ENCODE data around the gene FIP1L1. TPM values are rescaled to one million over a fixed set of nuclear protein-coding genes. Genes with fewer than 3 reads are reported as not detected.

FIP1L1 gene
- total RNA-seq, 3 donors from 2014 or later (not counting 1 experiment from before 2014, with no cell fraction given): 76.2 to 94.0 (median 85.6) TPM

- DNase-seq: no peak
- 100% methylated on average over 1 of the region's 2 CpGs for WGBS (ENCODE audit: insufficient coverage)
- no peaks in the 10 kb centered on the region for H3K9me3 ChIP-seq (ENCODE audit: control insufficient read depth, insufficient read depth, low read length)
- H3K27me3 ChIP-seq (ENCODE audit: control insufficient read depth, insufficient read depth, low read length): no peaks in the 10 kb centered on the region
- Mint-ChIP-seq H3K27me3 (ENCODE audit: low read depth in 2 of 2) (no peaks in the 10 kb centered on the region), H3K4me1 (no peaks in the 10 kb centered on the region), H3K4me3 (no peak overlapping the region), H3K27ac (no peak overlapping the region), H3K36me3 (no peaks in the 10 kb centered on the region), H3K9me3 (no peaks in the 10 kb centered on the region)
- no peaks in the 10 kb centered on the region for H3K4me1 ChIP-seq (ENCODE audit: control insufficient read depth, insufficient read depth, low read length)
- no peak overlapping the region for H3K4me3 ChIP-seq (ENCODE audit: low read length)
- no peak for ATAC-seq
- intact Hi-C loops (cut with micrococcal nuclease): no loop called here
- no peak overlapping the region for H3K27ac ChIP-seq (ENCODE audit: low read length)
- TF ChIP-seq CTCF (IDR thresholded peaks at IDR 0.05): no peak
- H3K36me3 ChIP-seq (ENCODE audit: control insufficient read depth, insufficient read depth, low read length): peaks cover 48% of the 10 kb centered on the region
Measured at GRCh38 chr4:53461244-53461643, 83.8 kb downstream of the FIP1L1 start.

GRCh38 chr4:53463340-53463739 lies 85.9 kb downstream of the FIP1L1 start:
- no peak for TF ChIP-seq CTCF (IDR thresholded peaks at IDR 0.05)
- no peak for DNase-seq
- Histone ChIP-seq H3K4me1 (ENCODE audit: control insufficient read depth, insufficient read depth, low read length) (no peaks in the 10 kb centered on the region), H3K27me3 (ENCODE audit: control insufficient read depth, insufficient read depth, low read length) (no peaks in the 10 kb centered on the region), H3K4me3 (ENCODE audit: low read length) (no peak overlapping the region), H3K9me3 (ENCODE audit: control insufficient read depth, insufficient read depth, low read length) (peaks cover 4% of the 10 kb centered on the region), H3K36me3 (ENCODE audit: control insufficient read depth, insufficient read depth, low read length) (peaks cover 39% of the 10 kb centered on the region), H3K27ac (ENCODE audit: low read length) (no peak overlapping the region)
- H3K36me3 Mint-ChIP-seq: peaks cover 12% of the 10 kb centered on the region
- H3K4me3 Mint-ChIP-seq: no peak overlapping the region
- H3K4me1 Mint-ChIP-seq: no peaks in the 10 kb centered on the region
- peaks cover 4 to 6% of the 10 kb centered on the region in 2 donors for H3K9me3 Mint-ChIP-seq
- no peaks in the 10 kb centered on the region for H3K27me3 Mint-ChIP-seq (ENCODE audit: low read depth in 2 of 2)
- intact Hi-C loops (cut with micrococcal nuclease): no loop called here
- WGBS (ENCODE audit: insufficient coverage): 96% methylated on average over 4 of the region's 5 CpGs
- H3K27ac Mint-ChIP-seq: no peak overlapping the region
- no peak for ATAC-seq

- WGBS (ENCODE audit: insufficient coverage): 97% methylated on average over 2 of the region's 2 CpGs
Measured at GRCh38 chr4:53465281-53465680, 87.8 kb downstream of the FIP1L1 start.

More at GRCh38 chr4:53465281-53465680, 87.8 kb downstream of the FIP1L1 start:
- intact Hi-C loops (cut with micrococcal nuclease): no loop called here
- DNase-seq (no peak), ATAC-seq (no peak)
- no peaks in the 10 kb centered on the region for H3K4me1 Mint-ChIP-seq
- H3K27me3 Mint-ChIP-seq (ENCODE audit: low read depth in 2 of 2): no peaks in the 10 kb centered on the region
- Histone ChIP-seq H3K4me3 (ENCODE audit: low read length) (no peak overlapping the region), H3K9me3 (ENCODE audit: control insufficient read depth, insufficient read depth, low read length) (peaks cover 4% of the 10 kb centered on the region), H3K36me3 (ENCODE audit: control insufficient read depth, insufficient read depth, low read length) (peaks cover 22% of the 10 kb centered on the region), H3K27ac (ENCODE audit: low read length) (no peak overlapping the region), H3K27me3 (ENCODE audit: control insufficient read depth, insufficient read depth, low read length) (no peaks in the 10 kb centered on the region), H3K4me1 (ENCODE audit: control insufficient read depth, insufficient read depth, low read length) (no peaks in the 10 kb centered on the region)
- no peak for TF ChIP-seq CTCF (IDR thresholded peaks at IDR 0.05)
- peaks cover 22% of the 10 kb centered on the region for H3K36me3 Mint-ChIP-seq
- peaks cover 5 to 12% of the 10 kb centered on the region in 2 donors for H3K9me3 Mint-ChIP-seq
- H3K4me3 Mint-ChIP-seq: no peak overlapping the region
- no peak overlapping the region for H3K27ac Mint-ChIP-seq
